SK-N-SH treated with all-trans-retinoic acid at 6 μM for 48 hours (cell line): ENCODE measurements around the gene CYTH4.

Experiments
- ATAC-seq: fragments of 200-7000 bp; cut with Tn5 transposase; 3 replicates; pipeline ENCODE4 v1.9.1; 2020; ENCODE audit warnings: mild to moderate bottlenecking, moderate library complexity
- BACH2 ChIP-seq: fragments of 250-450 bp; sonication (Bioruptor Pico); IDR thresholded peaks from 2 replicates; pipeline ENCODE4 v1.9.0; 2021; ENCODE audit warnings: mild to moderate bottlenecking, borderline replicate concordance
- CREB5 ChIP-seq: fragments of 250-450 bp; sonication (Bioruptor Pico); IDR thresholded peaks from 2 replicates; pipeline ENCODE4 v1.5.1; 2020; ENCODE audit warnings: low read depth, mild to moderate bottlenecking, moderate library complexity
- CSDC2 ChIP-seq: fragments of 250-450 bp; sonication (Bioruptor Pico); IDR thresholded peaks from 2 replicates; pipeline ENCODE4 v1.5.0; 2020; ENCODE audit warnings: mild to moderate bottlenecking, moderate library complexity
- CSRNP3 ChIP-seq: fragments of 250-450 bp; sonication (Bioruptor Pico); IDR thresholded peaks from 2 replicates; pipeline ENCODE4 v1.5.1; 2021; ENCODE audit warnings: mild to moderate bottlenecking, moderate library complexity
- GLIS3 ChIP-seq: fragments of 250-450 bp; sonication (Bioruptor Pico); IDR thresholded peaks from 2 replicates; pipeline ENCODE4 v1.5.0; 2020; ENCODE audit warnings: mild to moderate bottlenecking, moderate library complexity
- ISL1 ChIP-seq: fragments of 250-450 bp; sonication (Bioruptor Pico); IDR thresholded peaks from 2 replicates; pipeline ENCODE4 v2.1.2; 2022; ENCODE audit warnings: mild to moderate bottlenecking, moderate library complexity
- PATZ1 ChIP-seq: fragments of 250-450 bp; sonication (Bioruptor Pico); IDR thresholded peaks from 2 replicates; pipeline ENCODE4 v1.8.0; 2020; ENCODE audit warnings: mild to moderate bottlenecking, moderate library complexity, borderline replicate concordance
- PPARA ChIP-seq: fragments of 250-450 bp; sonication (Bioruptor Pico); IDR thresholded peaks from 2 replicates; pipeline ENCODE4 v1.5.0; 2020; ENCODE audit warnings: mild to moderate bottlenecking, borderline replicate concordance
- RARB ChIP-seq: fragments of 250-450 bp; sonication (Bioruptor Pico); IDR thresholded peaks from 2 replicates; pipeline ENCODE4 v1.8.0; 2021; ENCODE audit warnings: mild to moderate bottlenecking, moderate library complexity
- SNAI2 ChIP-seq: fragments of 250-450 bp; sonication (Bioruptor Pico); IDR thresholded peaks from 2 replicates; pipeline ENCODE4 v1.5.0; 2020; ENCODE audit warnings: mild to moderate bottlenecking, moderate library complexity
- TCF4 ChIP-seq: fragments of 250-450 bp; sonication (Bioruptor Pico); IDR thresholded peaks from 2 replicates; pipeline ENCODE4 v1.8.0; 2021; ENCODE audit warnings: mild to moderate bottlenecking, moderate library complexity, borderline replicate concordance
- TOX ChIP-seq: fragments of 250-450 bp; sonication (Bioruptor Pico); IDR thresholded peaks from 2 replicates; pipeline ENCODE4 v1.8.0; 2021; ENCODE audit warnings: mild to moderate bottlenecking, moderate library complexity, borderline replicate concordance
- ZC3H10 ChIP-seq: fragments of 250-450 bp; sonication (Bioruptor Pico); IDR thresholded peaks from 2 replicates; pipeline ENCODE4 v1.5.1; 2021; ENCODE audit warnings: mild to moderate bottlenecking, moderate library complexity
- ZFP3 ChIP-seq: fragments of 250-450 bp; sonication (Bioruptor Pico); IDR thresholded peaks from 2 replicates; pipeline ENCODE4 v1.5.0; 2020; ENCODE audit warnings: mild to moderate bottlenecking, moderate library complexity
- ZFP30 ChIP-seq: fragments of 450-650 bp; formaldehyde crosslinking; IDR thresholded peaks from 2 replicates; pipeline ENCODE4 v1.5.0; 2022; ENCODE audit warnings: mild to moderate bottlenecking, moderate library complexity
- ZNF565 ChIP-seq: fragments of 450-650 bp; formaldehyde crosslinking; conservative IDR thresholded peaks from 2 replicates; pipeline ENCODE4 v1.5.0; 2020; ENCODE audit warnings: low read depth, mild to moderate bottlenecking, moderate library complexity
- ZNF70 ChIP-seq: fragments of 450-650 bp; formaldehyde crosslinking; IDR thresholded peaks from 2 replicates; pipeline ENCODE4 v1.5.0; 2020; ENCODE audit warnings: mild to moderate bottlenecking, moderate library complexity
- ZNF8 ChIP-seq: fragments of 450-650 bp; formaldehyde crosslinking; IDR thresholded peaks from 2 replicates; pipeline ENCODE4 v1.5.0; 2020; ENCODE audit warnings: mild to moderate bottlenecking, moderate library complexity
- TF ChIP-seq, protein P1 (sequence below): fragments of 250-450 bp; sonication (Bioruptor Pico); IDR thresholded peaks from 2 replicates; pipeline ENCODE4 v1.8.0; 2021; ENCODE audit warnings: low read depth, mild to moderate bottlenecking, moderate library complexity, borderline replicate concordance

The CYTH4 gene

GRCh38 chr22:37291559-37292298 lies 9.4 kb downstream of the CYTH4 start:
- TF ChIP-seq ZNF8 (CRISPR knock-in tag), result no peak
- TF ChIP-seq, protein P1, sequence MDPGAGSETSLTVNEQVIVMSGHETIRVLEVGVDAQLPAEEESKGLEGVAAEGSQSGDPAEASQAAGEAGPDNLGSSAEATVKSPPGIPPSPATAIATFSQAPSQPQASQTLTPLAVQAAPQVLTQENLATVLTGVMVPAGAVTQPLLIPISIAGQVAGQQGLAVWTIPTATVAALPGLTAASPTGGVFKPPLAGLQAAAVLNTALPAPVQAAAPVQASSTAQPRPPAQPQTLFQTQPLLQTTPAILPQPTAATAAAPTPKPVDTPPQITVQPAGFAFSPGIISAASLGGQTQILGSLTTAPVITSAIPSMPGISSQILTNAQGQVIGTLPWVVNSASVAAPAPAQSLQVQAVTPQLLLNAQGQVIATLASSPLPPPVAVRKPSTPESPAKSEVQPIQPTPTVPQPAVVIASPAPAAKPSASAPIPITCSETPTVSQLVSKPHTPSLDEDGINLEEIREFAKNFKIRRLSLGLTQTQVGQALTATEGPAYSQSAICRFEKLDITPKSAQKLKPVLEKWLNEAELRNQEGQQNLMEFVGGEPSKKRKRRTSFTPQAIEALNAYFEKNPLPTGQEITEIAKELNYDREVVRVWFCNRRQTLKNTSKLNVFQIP (CRISPR knock-in tag), result no peak
- TF ChIP-seq ZC3H10 (CRISPR knock-in tag), result no peak
- TF ChIP-seq ZFP30 (CRISPR knock-in tag), result no peak
- no peak for TF ChIP-seq ISL1 (CRISPR knock-in tag)
- no peak for TF ChIP-seq PPARA (CRISPR knock-in tag)
- no peak for TF ChIP-seq CREB5 (CRISPR knock-in tag)
- no peak for TF ChIP-seq ZFP3
- TF ChIP-seq SNAI2 (CRISPR knock-in tag), result no peak
- no peak for TF ChIP-seq CSRNP3 (CRISPR knock-in tag)
- no peak for ATAC-seq

DNA sequence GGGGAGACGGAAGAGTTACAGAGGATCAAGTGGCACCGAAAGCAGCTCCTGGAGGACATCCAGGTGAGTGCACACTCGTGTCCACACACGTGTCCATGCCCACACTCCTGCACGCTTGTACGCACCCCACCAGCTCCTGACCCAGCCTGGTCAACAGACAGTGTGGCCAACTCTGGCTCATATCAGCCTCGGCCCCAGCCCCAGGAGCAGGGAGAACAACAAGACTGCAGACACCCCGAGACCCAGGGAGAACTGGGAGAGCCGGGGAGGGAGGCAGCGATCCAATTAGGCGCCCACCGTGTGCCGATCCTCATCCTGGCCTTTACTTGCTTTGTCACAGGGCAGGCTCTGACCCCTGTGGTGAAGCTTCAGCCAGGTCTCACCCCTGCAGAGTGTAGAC lies 10.3 kb downstream of the CYTH4 start:
- TF ChIP-seq TOX (CRISPR knock-in tag) (no peak), CSDC2 (CRISPR knock-in tag) (no peak), SNAI2 (CRISPR knock-in tag) (no peak), TCF4 (CRISPR knock-in tag) (no peak), RARB (CRISPR knock-in tag) (no peak), PPARA (CRISPR knock-in tag) (no peak), GLIS3 (CRISPR knock-in tag) (no peak), ZNF8 (CRISPR knock-in tag) (no peak), ZNF70 (CRISPR knock-in tag) (no peak), PATZ1 (CRISPR knock-in tag) (no peak)
- TF ChIP-seq, protein P1 (CRISPR knock-in tag), result no peak
- ATAC-seq, result no peak

DNA sequence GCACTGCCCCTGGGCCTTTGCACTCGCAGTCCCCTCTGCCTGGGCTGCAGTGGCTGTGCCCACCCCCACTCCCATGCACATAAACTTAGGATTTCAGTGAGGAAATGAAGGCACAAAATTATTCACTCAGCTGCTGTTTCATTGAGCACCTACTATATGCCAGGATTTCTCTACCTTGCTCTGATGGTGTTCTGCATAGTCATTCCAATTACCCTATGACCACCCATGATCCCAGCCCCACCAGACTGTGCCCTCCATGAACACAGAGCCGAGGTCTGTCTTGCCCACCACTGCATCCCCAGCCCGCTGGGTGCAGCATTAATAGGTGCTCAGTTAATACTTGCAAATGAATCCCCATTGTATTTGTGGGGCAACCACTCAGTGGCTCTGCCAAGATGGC lies 10.9 kb downstream of the CYTH4 start:
- TF ChIP-seq PPARA (CRISPR knock-in tag) (no peak), BACH2 (CRISPR knock-in tag) (no peak), ZNF565 (CRISPR knock-in tag) (no peak)
- TF ChIP-seq, protein P1 (CRISPR knock-in tag), result no peak
- ATAC-seq, result no peak
